H1 (cell line): ENCODE measurements around the gene DPP3.

ENCODE experiments used
- ASH2L ChIP-seq: fragments of 200-600, 300-600 bp; sonication (generic); IDR thresholded peaks from one replicate; pipeline ENCODE4 v1.7.1; 2017; ENCODE audit warnings: low read length
- EZH2 ChIP-seq: fragments of 200-600 bp; sonication (generic); IDR thresholded peaks from 2 replicates; pipeline ENCODE4 v1.7.1; 2012; ENCODE audit warnings: low read depth, mild to moderate bottlenecking, moderate library complexity, low read length, inconsistent platforms; ENCODE audit not compliant: severe bottlenecking
- GABPA ChIP-seq: IDR thresholded peaks from 2 replicates; pipeline ENCODE4 v1.6.1; 2011; ENCODE audit warnings: mild to moderate bottlenecking, low read length, moderate library complexity, borderline replicate concordance; ENCODE audit not compliant: insufficient read depth
- RAD21 ChIP-seq, 2 experiments: IDR thresholded peaks in 1 of 2; conservative IDR thresholded peaks in 1 of 2; 2 replicates each; pipeline ENCODE4 v1.6.1; 2011; ENCODE audit warnings: low read depth in 2 of 2, low read length in 2 of 2, improper control_type of control experiment in 1 of 2, inconsistent platforms in 1 of 2, mild to moderate bottlenecking in 1 of 2, moderate library complexity in 1 of 2
- TF ChIP-seq, protein P1 (sequence below), 3 experiments: IDR thresholded peaks; 1 replicate in 2 of 3; 2 replicates in 1 of 3; pipeline versions ENCODE4 v1.5.1 to v1.6.1; 2011; ENCODE audit warnings: low read length in 3 of 3, mild to moderate bottlenecking in 3 of 3, inconsistent platforms in 2 of 3, low read depth in 1 of 3, moderate library complexity in 1 of 3; ENCODE audit not compliant: insufficient read depth in 1 of 3; ENCODE audit errors: control extremely low read depth in 1 of 3
- TF ChIP-seq, protein P2 (sequence below): IDR thresholded peaks from 2 replicates; pipeline ENCODE4 v1.6.1; 2012; ENCODE audit warnings: inconsistent platforms

GRCh38 chr11:66543263-66544107 is 63.3 kb downstream of the DPP3 start:
- TF ChIP-seq, protein P1, sequence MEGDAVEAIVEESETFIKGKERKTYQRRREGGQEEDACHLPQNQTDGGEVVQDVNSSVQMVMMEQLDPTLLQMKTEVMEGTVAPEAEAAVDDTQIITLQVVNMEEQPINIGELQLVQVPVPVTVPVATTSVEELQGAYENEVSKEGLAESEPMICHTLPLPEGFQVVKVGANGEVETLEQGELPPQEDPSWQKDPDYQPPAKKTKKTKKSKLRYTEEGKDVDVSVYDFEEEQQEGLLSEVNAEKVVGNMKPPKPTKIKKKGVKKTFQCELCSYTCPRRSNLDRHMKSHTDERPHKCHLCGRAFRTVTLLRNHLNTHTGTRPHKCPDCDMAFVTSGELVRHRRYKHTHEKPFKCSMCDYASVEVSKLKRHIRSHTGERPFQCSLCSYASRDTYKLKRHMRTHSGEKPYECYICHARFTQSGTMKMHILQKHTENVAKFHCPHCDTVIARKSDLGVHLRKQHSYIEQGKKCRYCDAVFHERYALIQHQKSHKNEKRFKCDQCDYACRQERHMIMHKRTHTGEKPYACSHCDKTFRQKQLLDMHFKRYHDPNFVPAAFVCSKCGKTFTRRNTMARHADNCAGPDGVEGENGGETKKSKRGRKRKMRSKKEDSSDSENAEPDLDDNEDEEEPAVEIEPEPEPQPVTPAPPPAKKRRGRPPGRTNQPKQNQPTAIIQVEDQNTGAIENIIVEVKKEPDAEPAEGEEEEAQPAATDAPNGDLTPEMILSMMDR (IDR thresholded peaks at IDR 0.05; ENCODE audit: control extremely low read depth in 1 of 3, insufficient read depth in 1 of 3, low read depth in 1 of 3, low read length in 3 of 3) = peak; percentile 43 to 61 (median 46)
- TF ChIP-seq, protein P2, sequence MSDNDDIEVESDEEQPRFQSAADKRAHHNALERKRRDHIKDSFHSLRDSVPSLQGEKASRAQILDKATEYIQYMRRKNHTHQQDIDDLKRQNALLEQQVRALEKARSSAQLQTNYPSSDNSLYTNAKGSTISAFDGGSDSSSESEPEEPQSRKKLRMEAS = peak; percentile 50; the same call in 1 of the 2 replicates
- TF ChIP-seq ASH2L (no peak), GABPA (no peak), EZH2 (no peak), RAD21 (IDR thresholded peaks at IDR 0.05 in 1 of 2, conservative IDR thresholded peaks at IDR 0.05 in 1 of 2; ENCODE audit: low read depth in 2 of 2, low read length in 2 of 2) (peak in 1 of 2 experiments; percentile 52; a peak in 2 of 4 replicates)
